ENCODE results near the gene RAB4A. TPM values are rescaled to one million over a fixed set of nuclear protein-coding genes. Genes with fewer than 3 reads are reported as not detected.

Gene RAB4A
- polyA plus RNA-seq, 1 donor: 52.1 TPM

DNA sequence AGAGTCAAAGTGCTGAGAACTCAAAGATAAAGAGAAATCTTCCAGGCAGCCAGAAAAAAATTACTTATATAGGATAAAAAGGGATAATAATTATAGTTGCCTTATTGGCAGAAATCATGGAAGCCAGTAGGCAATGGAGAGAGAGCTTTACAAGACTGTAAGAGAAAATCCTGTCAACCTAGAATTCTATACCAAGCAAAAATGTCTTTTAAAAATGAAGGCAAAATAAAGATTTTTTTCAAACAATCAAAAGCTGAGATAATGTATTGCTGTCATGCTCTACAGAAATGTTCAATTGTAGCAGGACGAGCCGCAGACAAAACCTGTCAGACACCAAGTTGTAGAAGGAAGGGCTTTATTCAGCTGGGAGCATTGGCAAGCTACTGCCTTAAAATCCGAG lies 26.8 kb upstream of the RAB4A start:
- no peak for DNase-seq (ENCODE audit: low read depth)

DNA sequence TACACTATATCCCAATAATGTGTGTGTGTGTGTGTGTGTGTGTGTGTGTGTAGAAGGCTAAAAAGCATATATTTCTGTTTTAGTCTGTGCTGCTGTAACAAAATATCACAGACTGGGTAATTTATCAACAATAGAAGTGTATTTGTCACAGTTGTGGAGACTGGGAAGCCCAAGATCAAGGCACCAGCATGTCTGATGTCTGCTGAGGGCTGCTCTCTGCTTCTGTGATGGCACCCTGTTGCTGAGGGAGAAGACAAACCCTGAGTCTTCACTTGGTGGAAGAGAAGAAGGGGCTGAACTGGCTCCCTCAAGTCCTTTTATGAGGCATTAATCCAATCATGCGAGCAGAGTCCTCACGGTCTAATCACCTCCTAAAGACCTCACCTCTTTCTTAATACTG lies 23.0 kb upstream of the RAB4A start:
- no peak for DNase-seq (ENCODE audit: low read depth)

DNA sequence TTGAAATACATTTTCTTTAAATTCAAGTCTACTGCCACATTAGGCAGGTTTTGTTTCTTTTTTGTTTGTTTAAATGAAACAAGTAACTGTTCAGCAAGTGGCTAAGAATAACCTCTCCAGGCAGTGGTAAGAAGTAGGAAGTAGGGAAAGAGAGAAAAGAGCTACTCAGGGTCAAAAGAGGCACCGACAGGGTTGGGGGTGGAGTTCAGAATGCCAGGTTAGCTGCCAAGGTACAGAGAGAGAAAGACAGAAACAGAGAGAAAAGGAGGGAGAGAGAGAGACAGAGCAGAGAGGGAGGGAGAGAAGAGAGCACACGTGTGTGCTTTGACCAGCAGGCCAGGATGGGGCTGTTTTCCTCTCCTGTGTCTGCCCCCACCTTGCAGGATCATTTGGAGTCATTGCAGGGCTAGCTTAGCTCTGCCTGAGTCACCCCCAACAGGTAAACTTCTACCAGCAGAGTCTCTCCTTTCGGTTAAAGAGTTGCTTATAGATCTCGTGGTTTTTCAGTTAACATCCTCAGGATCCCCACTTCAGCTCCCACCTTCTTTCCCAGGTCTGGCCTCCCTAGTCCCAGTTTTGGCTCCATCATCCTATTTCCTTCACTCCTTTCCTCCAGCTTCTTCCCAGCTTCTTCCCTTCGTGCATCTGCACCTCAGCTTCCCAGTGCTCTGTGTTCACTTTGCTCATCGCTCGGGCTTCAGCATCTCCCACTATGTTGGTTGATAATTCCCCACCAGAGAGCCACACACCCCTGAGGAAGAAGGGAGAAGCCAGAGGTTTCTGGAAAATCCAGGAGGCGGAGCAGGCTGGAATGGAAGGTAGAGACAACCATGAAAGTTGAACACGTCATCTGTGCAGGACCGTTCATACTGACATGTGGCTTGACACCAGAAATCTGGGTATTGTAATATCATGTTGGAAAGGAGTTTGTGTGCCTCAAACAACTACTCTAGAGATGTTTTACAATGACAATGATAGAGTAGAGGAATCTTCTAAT lies 21.8 kb upstream of the RAB4A start:
- DNase-seq (ENCODE audit: low read depth): no peak

DNA sequence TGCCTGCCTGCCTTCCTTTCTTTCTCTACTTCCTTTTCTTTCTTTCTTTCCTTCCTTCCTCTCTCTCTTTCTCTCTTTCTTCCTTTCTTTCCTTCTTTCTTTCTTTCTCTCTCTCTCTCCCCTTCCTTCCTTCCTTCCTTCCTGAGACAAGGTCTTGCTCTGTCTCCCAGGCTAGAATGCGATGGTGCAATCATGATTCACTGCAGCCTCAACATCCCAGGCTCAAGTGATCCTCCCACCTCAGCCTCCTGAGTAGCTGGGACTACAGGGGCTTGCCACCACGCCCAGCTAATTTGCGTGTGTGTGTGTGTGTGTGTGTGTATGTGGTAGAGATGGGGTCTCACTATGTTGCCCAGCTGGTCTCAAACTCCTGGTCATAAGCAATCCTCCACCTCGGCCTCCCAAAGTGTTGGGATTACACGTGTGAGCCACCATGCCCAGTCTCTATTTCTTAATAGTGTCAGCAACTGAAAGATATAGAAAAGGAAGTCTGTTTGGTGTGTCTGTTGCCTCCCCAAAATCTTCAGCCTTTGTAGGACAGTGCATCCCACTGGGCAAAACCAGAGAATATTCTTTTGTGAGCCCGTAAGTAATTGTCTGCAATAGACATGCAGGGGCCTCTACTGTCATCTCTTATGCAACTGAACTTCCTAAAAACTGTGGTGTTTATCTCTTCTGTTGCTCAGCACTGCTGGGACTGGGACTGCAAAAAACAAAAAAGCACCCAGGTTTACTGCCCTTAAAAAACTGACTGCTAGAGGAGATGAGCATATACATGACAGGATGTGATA lies 20.9 kb upstream of the RAB4A start:
- no peak for DNase-seq (ENCODE audit: low read depth)

DNA sequence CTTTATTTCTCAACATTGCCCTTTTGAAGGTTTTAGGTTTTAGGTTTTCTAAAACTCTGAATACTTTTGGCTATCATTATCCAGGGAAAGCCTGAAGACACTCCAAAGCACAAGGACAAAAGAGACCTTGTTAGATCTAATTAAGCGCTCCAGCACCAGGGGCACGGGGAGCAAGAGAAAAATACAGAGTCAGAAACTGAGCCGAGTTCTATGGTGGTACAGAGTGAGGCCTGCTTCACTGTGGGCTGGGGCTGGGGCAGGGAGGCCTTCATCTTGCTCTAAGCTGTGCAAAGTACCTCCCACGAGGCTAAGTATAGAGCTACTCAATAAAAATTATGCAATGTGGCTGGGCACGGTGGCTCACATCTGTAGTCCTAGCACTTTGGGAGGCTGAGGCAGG lies 19.7 kb upstream of the RAB4A start:
- DNase-seq (ENCODE audit: low read depth): no peak

DNA sequence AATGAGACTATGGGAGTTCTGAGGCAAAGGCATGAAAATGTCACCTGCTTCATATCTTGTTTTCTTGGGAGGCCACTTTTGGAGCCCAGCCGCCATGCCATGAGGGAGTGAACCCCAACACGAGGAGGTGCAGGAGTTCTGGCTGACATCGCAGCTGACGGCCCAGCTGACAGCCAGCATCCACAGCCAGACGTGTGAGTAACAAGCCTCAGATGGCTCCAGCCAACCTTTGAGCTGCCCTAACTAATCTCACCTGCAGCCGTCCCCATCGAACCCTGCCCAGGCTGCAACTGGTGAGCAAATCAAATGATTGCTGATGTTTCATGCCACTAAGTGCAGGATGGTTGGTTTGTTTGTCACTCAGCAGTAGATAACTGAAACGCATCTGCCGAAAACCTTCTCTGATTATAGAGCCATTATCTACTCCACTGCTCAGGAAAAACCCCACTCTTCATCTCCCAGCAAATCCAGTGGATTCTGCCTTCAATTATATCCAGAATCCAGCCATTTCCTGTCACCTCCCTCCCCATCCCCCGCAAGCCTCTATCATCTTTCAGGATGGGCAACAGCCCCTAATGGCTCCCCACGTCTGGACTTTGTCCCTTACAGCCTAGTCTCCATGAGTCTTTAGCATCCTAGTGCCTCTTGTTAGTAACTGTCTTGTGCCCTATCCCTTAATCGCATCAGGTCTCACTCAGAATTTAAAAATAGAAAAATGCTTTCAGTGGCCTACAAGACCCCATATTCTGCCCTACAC lies 18.5 kb upstream of the RAB4A start:
- no peak for DNase-seq (ENCODE audit: low read depth)

DNA sequence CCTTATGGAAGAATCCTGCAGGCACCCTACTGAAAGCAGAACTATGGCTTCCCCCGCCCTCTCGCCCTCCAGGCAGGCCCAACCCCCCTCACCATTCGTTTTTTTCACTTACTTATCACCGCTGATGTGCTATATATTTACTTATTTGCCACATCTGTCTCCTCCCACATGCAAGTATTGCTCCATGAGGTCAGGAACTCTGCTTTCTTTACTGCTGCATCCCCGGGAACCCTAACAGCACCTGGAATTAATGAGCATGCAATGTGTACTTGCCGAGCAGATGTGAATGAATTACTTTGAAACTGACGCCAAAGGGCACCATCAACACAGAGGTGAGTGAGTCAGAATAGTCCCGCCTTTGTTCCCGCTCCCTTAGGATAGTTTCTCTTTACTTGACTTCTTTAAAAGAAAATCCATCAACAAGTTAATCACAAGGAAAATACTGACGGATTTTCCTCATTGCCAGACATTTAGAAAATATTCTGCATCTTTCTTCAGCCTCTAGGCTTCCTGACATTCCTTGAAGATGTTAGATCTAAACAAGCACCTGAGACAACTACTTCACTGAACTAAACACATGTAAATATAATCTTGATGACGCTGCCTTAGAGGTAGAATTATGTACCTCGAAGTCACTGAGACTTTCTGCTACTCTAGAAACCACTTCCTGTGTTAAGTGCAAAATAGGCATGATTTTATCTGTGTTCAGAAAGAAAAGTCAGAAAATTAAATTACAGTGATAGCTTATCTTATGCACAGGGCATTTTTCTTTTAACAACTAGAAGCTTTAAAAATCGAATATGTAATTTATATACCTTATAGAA lies 17.5 kb upstream of the RAB4A start:
- DNase-seq (ENCODE audit: low read depth): no peak

DNA sequence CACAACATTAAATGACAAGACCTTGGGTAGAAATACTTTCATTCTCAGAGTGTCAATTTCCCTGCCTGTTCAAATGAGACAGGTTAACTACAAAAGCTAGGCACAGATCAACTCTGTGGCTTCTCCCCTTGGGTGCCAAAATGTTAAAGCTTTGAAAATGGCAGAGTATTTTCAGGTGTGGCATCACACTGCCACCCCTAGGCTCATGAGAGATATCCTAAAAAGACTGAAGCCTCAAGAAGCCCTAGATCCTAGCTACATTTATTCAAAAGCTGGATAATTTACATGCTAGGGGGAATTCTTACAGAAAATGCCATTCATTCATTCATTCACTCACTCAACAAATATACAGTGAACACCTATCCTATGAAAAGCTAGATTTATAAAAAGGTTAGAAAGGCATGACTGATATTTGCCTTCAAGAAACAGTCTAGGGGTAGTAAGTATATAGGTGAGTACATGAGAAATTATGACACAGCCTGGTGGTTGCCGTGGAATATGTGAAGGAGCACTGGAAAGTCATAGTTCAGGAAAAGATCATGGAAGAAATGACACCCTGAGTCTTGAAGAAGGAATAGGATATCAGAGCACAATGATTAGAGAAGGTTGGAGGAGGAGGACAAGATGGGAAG lies 15.9 kb upstream of the RAB4A start:
- no peak for DNase-seq (ENCODE audit: low read depth)

DNA sequence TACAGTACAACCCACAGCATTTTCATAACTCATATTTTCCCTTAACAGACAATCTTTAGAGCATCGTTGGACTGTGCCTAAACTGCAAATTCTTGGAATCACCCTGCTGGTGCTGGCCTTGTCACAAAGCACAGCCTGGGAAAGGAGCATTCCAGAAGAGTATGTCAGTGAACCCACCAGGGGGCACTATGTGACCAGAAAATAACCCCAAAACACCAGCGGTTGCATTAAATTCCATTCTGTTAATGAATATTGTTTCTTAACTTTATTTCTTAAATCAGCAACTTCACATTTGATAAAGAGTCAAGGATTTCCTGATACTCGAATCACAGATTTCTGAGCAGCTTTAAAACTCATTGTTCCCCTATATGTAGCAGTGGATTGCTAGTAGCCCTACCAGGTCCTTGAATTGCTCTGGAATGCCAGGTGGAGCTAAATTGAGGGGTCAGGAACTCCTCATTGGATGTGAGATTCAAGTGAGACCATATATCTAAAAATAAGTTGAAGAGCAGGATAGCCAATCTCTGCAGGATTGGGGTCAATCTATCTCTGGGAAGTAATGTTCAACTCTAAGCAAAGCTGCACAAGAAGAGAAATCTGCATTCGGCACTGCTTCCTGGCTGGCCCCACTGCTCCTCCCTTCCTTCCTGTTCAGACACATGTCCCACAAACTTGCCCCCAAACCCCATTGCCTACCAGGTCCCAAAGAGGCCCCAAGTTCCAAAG lies 12.7 kb upstream of the RAB4A start:
- DNase-seq (ENCODE audit: low read depth): no peak

DNA sequence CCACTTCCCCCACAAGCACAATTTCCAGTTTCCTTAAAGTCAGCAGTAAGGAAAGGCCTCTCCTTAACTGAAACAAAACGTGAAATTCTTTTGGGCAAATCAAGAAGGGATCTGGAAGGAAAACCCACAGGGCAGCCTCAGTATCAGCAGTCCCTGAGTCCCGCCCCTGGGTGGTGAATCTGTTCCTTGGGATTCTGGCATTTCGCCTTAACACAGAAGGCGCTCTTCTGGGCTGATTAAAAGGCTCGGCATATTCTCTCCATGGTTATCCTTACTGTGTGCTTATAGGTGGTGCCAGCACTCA lies 12.2 kb upstream of the RAB4A start:
- no peak for DNase-seq (ENCODE audit: low read depth)

DNA sequence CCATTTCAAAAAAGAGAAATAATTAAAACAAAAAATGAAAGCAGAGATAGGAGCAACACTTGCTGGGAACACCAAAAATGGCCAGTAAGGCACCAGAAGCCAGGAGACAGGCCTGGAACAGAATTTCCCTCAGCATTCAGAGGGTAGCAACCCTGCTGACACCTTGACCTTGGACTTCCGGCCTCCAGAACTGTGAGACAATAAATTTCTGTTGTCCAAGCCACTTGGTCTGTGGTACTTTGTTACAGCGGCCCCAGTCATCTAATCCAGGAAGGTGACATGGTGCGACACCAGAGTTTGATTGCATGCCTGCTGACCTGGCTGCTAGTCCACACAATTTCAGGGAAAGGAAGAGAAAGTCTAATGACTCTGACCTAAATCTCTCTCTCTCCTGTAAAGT lies 10.6 kb upstream of the RAB4A start:
- no peak for DNase-seq (ENCODE audit: low read depth)

DNA sequence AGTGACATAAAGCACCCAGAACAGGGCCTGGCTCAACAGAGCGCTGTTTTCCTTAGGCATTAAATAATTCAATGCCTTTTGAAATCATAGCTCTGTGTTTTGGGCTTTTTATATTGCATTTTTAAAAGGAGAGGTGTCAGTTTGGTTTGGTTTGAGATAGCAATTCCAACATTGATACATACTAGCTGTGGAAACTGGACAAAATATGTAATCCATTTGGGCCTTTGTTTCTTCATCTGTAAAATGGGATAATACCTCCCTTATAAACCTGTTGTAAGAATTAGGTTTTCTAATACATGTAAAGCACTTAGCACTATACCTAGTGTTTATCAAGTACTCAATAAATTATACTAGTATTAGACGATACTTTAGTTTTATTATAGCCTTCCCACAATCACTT lies 8.7 kb upstream of the RAB4A start:
- DNase-seq (ENCODE audit: low read depth): no peak

DNA sequence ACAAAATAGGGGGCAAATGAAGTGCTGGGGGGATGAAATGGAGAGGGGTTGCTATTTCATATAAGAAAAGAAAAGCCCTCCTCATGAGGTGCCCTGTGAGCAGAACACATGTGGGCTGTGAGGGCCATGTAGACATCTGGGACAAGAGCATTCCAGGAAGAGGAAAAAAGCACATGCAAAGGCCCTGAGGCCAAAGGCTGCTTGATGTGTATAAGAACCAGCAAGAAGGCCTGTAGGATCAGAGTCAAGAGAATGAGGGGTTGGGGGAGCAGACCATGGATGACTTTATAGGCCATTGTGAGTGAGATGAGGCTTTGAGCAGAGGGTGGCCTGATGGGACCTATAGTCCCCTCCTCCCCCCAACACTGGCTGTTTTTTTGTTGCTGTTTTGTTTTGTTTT lies 7.7 kb upstream of the RAB4A start:
- DNase-seq (ENCODE audit: low read depth): no peak

DNA sequence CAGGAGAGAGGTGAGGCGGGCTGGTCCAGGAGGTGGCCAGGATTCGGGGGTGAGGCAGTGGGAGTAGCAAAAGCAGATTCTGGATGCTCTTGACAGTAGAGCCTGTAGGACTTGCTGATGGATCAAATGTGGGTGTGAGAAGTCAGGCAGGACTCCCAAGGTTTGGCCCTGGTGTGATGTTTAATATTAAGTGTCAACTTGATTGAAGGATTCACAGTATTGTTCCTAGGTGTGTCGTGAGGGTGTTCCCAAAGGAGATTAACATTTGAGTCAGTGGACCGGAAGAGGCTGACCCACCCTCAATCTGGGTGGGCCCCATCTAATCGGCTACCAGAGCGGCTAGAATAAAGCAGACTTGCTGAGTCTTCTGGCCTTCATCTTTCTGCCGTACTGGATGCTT lies 6.8 kb upstream of the RAB4A start:
- no peak for DNase-seq (ENCODE audit: low read depth)

DNA sequence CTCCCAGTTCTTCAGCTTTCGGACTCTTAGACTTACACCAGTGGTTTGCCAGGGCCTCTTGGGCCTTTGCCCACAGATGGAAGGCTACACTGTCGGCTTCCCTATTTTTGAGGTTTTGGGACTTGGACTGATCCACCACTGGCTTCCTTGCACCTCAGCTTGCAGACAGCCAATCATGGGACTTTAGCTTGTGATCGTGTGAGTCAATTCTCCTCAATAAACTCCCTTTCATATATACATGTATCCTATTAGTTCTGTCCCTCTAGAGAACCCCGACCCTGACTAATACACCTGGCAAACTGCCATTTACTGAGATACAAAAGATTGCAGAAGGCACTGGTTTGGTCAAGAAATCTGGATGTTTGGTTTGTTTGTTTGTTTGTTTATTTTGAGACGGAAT lies 6.4 kb upstream of the RAB4A start:
- DNase-seq (ENCODE audit: low read depth): no peak

DNA sequence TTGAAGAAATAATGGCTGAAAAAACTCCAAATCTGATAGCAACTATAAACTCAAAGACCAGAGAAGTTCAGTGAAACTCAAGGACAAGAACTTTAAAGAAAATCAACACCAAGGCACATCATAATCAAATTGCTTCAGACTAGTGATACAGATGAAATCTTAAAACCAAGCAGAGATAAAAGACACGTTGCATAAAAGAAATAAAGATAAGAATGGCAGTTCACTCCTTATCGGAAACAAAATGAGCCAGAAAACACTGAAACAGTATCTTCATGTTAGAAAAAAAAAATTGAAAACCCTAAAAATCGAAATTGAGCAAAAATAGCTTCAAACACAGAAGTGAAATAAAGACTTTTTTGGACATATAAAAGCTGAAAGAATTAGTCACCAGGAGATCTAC lies 4.6 kb upstream of the RAB4A start:
- DNase-seq (ENCODE audit: low read depth): no peak

DNA sequence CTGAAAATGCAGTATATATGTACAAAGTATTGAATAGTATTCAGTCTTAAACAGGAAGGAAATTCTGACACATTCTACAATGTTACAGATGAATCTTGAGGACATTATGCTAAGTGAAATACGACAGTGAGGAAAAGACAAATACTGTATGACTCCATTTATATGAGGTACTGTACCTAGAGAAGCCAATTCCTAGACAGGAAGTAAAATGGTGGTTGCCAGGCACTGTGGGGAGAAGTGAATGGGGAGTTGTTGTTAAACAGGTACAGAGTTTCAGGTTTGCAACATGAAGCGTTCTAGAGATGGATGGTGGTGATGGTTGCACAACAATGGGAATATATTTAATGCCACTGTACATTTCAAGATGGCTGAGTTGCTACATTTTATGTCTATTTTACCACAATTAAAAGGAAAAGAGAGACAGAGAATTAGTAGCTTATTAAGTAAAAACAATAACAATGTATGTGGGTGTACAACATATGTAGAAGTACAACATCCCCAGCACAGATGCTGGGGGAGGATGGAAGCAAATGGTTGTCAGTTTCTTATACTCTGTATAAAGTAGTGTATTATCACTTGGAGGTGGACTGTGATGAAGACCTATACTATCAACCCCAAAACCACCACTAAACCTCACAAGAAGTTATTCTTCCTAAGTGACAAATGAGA lies 3.9 kb upstream of the RAB4A start:
- no peak for DNase-seq (ENCODE audit: low read depth)

DNA sequence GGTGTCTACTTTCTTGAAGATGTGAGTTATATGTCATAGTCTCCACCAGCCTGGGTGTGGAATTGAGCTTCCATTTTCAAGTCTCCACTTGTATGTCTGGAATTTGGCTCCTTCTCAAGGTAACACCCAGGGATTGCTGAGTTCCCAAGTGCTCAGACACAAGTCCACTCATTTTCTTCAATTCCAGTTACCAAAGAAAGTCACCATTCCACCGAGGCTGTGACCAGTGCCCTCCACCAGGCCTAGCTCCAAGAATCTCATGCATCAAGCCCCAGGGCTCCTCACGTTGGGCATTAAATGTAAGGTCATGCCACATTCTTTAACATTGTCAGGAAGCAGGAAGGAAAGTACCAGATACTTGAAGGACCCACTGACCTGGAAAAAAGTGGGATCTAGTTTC lies 2.4 kb upstream of the RAB4A start:
- DNase-seq (ENCODE audit: low read depth): no peak

DNA sequence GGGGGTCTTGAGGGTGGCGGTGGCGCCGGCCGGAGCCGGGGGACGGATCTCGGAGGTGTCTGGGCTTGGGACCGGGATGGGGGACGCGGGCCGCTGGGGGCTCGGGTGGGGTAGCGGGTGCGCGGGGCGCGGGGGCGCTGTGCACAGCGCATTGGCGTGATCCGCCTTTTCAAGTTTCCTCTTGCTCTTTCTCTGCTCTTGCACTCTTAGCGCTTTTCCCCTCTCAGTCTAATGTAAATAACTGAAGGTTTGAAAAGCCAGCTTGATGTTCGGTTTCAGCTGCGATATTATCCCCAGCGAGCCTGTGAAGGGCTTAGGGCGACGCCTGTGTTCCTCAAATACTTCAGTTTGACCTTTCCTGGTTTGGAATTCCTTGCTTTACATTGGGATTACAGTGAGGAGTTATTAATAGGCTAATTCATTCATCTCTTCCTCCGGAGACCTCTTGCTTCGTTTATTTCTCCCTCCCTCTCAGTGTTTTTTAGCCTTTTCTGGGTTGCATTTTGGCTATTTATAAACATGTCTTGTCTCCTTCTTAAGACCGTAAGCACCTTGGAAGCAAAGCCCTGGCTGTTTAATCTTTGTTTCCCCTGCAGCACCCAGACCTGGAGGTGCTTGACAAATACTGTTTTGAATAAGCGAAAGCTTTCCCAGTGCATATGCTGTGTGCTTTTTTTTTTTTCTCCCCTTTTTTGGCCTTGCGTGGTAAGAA lies 693 bp downstream of the RAB4A start:
- no peak for DNase-seq (ENCODE audit: low read depth)
